Activated T-cell treated with anti-CD3 and anti-CD28 coated beads for 48 hours (primary cell): ENCODE data around the gene SERPINB12.

Experiments used
- DNase-seq: peaks from one replicate; pipeline ENCODE4 v3.0.0-alpha.2; 2020; ENCODE audit warnings: low read depth

Gene SERPINB12, protein sequence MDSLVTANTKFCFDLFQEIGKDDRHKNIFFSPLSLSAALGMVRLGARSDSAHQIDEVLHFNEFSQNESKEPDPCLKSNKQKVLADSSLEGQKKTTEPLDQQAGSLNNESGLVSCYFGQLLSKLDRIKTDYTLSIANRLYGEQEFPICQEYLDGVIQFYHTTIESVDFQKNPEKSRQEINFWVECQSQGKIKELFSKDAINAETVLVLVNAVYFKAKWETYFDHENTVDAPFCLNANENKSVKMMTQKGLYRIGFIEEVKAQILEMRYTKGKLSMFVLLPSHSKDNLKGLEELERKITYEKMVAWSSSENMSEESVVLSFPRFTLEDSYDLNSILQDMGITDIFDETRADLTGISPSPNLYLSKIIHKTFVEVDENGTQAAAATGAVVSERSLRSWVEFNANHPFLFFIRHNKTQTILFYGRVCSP

DNA sequence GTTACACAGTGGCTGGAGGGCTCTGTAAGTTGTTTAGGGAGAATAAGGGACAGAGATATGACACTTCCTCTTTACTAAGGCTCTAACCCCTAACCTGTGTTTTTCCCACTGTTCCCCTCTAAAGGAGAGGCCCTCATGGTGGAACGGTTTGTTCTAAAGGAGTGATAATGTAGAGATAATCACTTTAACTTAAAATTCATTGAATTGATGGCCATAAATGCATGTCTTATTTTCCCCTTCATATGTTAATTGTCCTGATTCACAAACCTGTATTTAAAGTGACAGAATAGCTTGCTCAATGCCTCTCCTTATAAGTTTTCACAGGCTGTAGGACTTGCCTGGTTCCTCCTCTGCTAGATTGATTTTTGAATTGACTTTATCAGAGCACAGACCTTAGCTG, at the start of gene SERPINB12:
Gene SERPINB12, plus strand, starts transcription at position 301 of the 400 bp plus-strand sequence. CDS start 13,791 bp downstream, outside the sequence.
- no peak for DNase-seq

DNA sequence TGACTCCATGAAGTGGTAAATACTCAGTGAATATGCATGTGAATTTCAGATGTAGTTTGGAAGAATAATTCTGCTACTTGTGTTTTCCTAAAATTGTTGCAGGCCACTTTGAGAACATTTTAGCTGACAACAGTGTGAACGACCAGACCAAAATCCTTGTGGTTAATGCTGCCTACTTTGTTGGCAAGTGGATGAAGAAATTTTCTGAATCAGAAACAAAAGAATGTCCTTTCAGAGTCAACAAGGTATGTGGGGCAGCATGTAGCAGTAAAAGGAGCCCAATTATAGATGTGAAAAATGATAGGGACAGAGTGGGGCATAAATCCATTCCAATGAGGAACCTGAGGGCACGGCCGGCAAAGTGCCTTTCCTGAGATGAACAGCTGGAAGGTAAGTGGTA, 49.3 kb upstream of the SERPINB12 start:
- DNase-seq, result no peak

DNA sequence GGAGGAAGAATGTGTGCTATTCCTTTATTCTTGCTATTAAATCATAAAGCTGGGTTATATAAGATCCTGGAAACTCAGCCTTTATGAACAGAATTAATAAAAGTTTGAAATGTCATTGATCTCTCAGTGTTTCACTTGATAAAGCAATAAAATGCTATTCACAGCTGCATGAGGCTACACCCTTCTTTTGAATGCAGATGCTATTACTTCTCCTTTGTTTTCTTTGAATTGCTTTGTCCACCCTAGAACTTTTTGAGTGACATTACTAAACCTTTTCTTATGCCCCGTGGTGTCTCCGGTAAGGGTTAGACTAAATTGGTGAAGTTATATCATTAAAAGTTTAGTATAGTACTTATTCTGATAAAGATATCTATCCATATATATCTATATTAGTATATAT, 46.5 kb upstream of the SERPINB12 start:
- DNase-seq, result no peak

DNA sequence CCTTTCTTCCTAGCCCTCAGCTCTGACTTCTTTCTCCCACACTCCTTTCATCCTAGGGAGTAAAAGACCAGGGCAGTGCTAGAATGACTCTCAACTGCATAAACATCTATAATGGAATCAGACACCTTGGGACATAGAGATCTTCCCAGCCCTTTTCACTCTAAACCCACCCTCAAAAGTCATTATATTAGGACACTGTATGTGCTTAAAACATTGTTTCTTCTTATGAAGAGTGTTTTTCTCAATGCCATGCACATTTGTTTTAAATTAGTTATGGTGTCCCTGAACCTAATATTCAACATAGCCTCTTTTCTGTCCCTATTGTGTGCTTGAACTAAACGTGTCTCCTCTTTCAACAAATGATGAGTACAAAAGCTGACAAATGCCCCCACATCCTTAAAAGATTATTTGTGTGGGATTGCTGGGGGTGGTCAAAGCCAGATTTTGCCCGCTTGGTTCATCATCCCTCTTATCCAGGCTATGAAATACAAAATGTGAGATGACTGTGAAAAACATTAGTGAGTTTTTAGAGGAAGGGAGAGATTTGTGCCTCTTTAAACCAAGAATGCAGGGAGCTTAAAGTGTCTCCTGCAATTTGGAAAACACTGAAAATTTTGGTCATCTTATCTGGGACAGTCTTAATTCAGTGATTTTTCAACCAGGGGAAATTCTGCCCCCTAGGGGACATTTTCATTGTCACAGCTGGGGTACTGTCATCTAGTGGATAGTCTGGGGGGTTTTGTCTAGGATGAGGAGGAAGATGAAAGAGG, 36.4 kb upstream of the SERPINB12 start:
- DNase-seq, result peak; percentile 4

DNA sequence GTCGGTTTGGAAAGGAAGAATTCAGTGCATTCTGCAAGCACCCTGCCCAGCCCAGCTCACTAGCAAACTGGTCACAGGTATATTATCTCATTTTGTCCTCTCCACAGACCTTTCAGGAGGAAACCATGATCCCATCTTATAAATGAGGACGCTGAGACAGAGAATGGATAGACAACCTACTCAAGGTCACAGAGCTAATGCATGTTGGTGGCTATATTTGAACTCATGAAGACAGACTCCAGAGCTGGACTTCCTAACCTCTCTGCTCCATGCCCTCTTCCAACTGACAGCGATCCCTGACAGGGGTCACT, 35.9 kb upstream of the SERPINB12 start:
- no peak for DNase-seq

DNA sequence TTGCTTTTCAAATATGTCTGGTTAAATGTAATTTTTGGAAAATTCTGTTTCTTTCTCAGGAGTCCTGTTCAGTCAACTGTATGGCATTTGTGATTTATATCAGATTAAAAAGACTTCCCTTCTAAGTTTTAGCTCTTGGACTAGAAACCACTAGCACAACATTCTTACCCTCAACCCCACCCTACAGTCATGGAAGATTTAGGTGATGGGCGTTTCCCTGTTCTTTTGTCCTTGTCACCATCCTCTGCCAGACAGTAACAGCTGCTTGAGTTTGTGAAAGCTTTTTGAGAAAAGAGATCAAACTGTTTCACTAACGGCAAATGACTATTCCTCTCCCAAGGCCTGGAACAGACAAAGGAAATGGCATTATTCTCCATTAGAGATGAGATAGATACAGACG, 33.6 kb upstream of the SERPINB12 start:
- no peak for DNase-seq

DNA sequence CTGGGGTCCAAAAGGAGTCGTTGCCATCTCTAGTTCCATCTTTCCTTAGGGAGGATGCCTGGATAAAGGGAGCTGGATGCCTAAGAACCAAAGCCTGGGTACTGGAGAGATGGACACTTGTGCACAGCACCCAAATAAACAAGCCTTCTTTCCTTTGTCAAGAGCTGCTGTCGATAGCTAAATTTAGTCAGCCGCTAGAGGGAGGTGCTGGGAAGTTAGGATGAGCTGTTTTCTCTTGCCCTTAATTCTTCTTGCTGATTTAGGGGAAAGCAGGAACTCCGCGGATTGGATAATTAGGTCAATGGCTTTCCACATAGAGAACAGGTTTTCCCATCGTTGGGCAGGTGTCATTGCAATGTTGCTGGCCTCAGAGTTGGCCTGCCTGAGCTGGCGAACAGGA, 30.9 kb upstream of the SERPINB12 start:
- DNase-seq, result no peak

DNA sequence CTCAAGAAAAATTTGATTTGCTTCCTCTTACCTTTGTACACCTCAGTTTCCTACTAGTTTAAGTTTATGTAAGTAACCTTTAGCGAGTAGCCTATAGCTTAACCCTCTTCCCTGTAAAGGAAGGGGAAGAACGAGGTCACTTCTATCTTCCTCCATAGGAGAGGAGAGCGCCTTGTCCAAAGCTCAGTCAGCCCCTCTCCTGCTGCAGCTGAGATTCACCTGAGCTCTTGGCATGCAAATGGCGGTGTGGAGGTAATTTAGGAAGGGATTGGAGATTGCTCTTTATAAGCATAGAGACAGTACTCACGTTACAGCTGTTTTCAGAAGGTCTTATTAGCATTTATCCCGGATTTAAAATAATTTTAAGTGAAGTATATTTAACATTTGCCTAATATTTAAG, 27.8 kb upstream of the SERPINB12 start:
- no peak for DNase-seq

DNA sequence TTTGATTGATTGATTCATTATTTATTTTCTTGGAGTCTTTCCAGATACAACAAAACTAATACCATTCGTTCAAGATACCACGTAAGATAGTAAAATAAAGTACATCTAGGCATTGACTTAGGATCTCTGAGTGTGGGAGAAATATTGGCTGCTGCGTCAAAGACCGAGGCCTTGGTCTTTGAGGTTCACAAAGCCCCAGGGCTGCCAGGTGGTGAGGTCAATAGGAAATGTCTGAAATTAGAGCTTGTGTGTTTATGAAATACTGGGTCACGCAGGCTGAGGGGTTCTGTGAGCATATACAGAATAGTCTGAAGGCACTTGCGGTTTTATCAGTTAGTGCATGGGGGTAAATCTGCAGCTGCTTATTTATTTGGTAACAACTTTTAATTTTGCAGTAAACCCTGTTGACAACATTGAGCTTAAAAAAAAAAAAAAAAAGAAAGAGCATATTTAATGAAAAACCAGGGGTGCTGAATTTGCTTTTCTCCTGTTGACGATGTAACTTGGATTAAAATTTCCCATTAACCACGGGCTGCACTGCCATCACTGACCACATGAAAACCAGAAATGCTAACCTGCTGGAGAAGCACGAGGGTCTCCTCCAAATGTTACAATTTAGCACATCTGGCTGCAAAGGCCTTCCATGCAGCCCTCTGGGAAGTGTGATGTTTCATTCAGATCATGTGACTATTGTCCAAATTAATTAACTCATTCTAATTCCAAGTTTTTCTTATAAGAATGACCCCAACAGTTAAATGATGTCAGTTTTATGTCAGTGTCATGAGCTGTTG, 27.1 kb upstream of the SERPINB12 start:
- no peak for DNase-seq

DNA sequence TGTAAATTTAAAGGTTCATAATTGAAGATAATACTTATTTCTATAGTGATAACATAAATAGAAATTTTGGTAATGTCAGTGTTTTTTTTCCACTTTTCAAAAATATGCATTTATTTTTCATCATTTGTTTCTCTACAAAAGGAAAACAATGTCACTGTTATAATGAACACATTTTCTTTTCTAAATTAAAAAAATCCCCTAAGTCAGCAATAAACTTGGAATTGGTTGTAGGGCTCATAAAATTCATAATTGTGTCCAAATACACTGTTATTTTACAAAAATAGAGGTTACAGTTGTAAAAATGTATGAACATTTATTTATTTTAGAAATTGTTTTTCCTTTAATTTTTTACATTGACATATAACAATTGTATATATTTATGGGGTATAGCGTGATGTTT, 26.4 kb upstream of the SERPINB12 start:
- no peak for DNase-seq

DNA sequence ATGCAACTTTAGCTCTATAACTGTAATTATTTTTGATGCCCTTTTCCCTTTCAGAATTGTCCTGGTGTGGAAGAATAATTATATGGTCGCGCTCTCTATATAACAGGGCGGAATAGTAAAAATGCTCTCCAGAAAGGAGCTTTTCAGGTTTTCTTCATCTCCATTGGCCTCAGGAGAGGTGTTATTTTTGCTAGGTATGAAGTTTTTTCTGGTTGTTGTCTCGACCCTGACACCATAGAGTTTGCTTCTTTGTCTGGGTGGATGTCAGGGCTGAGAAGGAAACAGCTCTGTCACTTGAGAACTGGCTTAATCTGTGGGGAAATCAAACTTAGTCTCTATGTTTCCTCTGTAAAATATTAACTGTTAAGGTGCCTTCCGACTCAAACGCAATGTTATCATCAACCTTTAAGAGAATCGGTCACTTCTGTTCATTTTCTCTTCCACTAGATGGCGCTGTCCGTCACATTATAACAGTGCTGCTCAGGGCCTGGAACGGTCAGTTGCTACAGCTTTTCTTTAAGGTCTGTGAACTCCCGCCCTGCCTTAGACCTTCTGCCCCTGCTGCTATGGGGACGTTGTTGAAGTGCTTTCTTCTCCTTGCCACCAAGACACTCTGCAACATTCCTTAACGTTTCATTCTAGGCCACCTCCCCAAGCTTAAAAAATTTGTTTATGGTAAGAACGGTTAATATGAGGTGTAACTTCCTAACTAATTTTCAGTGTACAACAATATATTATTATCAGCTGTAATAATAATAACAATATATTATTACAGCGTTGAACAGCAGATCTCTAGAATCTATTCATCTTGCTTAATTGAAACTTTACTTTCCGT, 23.8 kb upstream of the SERPINB12 start:
- peak; percentile 17 for DNase-seq

DNA sequence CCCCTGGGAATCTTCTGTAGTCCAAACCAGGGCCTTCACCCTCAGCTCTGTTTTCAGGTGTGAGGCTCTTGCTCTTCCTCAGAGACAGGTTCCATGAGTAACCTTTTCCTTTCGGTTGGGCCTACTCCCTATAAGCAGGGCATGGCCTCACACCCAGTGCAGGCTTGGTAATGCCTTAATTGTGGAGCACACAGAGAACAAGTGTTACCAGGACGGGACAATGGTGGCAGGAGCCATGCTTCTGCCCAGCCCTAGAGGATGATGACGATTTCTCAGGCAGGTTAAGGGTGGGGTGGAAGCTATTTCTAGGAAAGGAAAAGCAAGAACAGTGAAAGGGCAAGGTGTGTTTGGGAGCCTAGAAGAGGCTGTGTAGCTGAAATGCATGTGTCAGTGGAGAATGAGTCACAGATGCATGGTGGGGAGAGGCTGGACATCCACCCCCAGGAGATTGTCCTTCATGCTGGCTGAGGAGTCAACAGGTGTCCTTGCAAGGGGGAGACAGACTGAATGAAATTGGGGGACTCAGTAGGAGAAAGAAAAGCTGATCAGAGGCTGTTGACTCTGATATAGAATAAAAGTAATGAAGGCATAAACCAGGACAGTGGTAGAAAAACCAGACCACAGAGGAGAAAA, 22.0 kb upstream of the SERPINB12 start:
- no peak for DNase-seq

DNA sequence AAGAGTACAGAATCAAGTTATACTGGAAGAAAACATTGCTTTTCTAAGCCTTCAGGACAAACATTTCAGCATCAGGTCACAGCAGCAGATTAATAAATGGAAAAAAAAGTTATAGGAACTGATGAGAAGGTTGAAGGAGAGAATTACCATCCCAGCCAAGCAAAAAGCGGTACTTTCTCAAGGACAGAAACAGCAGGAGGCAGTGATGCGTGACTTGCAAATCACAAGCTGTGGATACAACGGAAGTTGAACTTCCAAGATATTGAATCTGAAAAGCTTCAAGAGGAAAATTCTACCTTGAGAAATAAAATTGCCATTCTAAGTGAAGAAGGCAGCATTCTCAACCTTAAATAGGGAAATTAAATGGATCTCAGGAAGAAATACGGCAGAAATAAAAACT, 18.5 kb upstream of the SERPINB12 start:
- DNase-seq, result no peak

DNA sequence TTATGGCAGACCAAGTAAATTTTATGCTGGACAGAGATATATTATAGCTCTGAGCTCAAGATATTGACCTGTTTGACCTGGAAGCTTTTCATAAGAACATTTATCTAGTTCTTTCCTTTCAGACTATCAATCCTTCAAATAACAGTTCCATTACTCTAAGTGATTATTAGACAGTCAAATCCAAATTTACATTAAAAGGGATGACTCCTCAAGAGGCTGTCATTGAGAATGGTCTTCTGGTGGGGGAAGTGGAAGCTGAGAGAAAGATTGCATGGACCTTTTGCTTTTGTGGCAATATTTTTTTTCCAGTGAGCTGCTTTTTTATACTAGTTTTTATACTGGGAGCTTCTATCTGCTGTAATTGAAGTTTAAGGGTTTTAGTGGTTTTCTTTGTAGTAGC, 14.9 kb upstream of the SERPINB12 start:
- DNase-seq, result no peak

DNA sequence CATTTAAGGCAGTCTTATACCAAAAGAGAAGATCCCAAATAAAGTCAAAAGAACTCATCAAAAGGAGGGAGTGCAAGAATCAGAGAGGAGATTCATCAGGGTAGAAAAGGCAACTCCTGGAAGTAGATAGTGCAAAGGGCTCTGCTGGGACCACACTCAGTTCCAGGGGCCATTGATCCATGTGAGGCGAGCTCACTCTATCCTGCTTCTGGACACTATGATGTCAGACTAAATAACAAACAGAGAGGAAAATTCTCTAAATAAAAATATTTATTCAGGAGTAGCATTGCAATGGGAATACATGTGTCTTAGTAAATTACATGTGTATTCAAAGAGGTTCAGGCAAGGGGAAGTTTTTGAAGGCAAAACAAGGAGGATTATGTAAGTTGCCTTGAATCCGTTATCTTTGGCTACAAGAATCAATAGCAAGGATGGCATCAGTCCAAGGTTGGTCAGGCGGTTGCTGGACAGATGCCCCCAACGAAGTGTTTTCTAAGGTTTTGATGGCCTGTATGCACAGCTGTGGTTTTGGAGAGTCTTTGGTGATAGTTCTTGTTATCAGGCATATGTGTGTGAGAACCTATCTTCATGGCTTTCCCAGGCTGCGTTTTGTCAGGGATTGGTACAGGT, 13.2 kb upstream of the SERPINB12 start:
- no peak for DNase-seq

DNA sequence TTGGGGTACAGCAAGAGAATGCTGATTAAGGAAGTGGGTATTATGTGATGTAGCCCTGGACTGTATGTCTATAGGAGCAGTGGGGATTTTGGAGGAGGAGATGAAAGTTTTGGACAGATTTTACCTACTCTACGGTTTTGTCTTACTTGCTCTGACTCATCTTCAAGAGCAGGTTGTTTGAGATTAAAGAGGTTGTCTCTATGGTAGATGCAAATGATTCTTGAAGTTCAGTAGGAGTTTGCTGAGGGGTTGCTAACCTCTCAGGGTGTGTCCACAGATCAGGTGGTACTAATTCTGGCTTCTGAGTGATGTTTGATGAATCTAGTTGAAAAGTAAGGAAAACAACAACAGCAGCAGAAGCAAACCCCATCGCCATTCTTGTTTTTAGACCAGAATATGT, 9.7 kb upstream of the SERPINB12 start:
- DNase-seq, result no peak

DNA sequence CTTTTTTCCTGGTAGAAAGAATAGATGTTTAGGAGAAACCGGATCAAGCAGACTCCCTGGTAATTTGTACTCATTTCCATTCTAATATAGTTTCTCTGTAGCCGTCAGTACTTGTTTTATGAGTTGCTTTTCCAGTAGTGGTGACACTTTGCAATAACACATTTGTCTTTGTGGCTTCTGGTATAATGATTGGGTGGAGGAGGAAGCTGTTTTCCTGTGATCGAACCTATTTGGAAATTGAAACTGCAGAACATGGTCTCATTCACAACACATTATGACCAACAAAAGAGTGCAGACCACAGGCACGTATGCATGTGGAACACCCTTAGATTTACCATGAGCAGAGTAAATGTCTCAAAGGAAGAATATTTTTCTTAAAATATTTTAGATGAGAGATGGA, 7.6 kb upstream of the SERPINB12 start:
- no peak for DNase-seq

DNA sequence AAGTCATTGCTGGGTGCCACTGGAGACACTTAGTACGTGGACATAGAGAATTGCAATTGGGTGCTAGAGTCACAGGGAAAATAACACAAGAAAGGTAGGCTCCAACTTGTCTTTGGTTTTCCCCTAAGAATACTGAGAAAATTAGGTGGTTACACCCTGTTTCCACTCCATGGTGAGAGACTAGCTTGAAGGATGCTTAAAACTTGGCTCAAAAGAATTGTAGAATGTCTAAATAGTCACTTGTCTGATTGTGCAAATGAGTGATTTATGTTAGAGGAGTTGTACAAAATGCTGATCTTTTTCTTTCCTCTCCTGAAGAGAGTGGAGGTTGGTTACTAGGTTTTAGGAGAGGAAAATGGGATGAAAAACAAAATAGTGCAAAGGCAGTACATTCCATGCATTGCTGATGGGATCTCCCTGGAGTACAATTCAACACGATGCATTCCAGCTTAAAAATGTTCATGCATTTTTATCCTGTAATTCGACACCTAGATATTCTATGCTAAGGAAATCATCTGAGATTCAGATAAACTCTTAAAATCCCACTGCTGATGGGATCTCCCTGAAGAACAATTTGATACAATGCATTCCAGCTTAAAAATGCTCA, 2.2 kb upstream of the SERPINB12 start:
- DNase-seq, result no peak

DNA sequence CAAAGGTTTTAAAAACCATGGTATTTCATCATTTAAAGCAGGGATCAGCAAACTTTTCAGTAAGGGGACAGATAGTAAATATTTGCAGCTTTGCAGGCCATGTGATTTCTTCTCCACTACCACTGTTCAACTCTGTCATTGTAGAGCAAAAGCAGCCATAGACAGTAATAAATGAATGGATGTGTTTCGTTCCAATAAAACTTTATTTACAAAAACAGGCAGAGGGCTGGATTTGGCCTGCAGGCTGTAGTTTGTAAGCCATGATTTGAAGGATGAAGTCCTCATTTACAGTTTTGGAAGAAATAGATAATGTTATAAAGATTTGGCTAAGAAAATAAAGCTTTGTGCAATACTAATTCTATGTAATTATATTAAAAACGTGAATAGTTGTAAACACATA, 1.8 kb downstream of the SERPINB12 start:
- DNase-seq, result no peak

DNA sequence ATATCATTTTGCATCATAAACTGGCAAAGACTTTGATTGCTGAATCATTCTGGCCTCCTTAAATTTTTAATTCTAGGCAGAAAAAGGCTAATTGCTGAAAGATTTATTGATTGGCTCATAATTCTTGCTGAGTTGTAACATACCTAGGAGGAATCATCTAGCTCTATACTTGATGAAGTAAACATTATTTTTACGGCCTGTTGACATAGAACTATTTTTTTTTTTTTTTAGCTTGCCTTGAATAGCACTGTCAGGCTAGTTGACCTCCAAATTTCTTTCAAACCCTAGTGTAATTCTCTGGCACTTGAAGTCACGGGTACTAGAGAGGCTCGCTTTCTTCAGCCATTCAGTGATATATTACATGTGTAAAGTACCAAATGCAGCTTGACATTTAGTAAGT, 2.8 kb downstream of the SERPINB12 start:
- DNase-seq, result no peak

DNA sequence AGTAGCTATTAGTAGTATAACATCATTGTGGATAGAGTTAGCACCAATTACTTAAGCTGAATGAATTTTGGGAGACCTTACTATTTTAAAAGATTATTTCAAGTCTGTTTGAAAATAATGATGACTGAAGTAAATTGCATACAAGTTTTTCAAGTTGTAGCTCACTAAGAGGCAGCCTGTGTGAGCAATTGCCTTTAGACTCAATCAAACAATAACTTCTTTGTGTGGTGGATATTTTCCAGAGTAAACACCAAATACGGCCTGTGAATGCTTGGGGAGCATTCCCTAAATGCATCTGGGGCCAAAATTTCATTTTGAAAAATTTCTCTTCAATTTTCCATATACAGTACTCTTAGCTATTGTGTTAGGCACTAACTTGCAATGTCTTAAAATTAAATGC, 7.9 kb downstream of the SERPINB12 start:
- DNase-seq, result no peak
